B cell (primary cell): ENCODE measurements around the gene MGAT4C.

Experiments
- CTCF ChIP-seq: fragments of 200-600 bp; IDR thresholded peaks from one replicate; pipeline ENCODE4 v1.8.0; 2022; ENCODE audit warnings: antibody characterized with exemption, mild to moderate bottlenecking
- EZH2 ChIP-seq: IDR thresholded peaks from 2 replicates; pipeline ENCODE4 v1.6.1; 2012; ENCODE audit warnings: borderline replicate concordance, low read depth, mild to moderate bottlenecking, moderate library complexity, low read length; ENCODE audit not compliant: insufficient read depth, poor library complexity, severe bottlenecking

DNA sequence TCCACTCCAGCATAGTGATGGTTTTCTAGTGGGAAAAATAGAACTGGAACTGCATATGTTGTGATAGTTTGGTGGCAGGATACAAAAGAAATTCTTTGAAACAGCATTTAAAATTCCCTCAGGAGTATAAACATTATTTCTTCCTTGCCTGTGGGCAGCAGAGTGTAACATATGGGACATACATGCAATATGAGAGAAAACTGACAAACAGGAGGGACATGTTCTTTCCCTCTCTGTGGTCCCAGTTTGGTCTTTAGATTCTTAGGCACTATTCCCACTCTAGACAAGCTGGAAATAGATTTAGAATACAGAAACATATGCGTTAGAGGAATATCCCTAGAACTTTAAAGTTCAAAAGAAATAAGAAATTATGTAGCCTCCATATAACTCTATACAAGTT is 68.0 kb downstream of the MGAT4C start:
- TF ChIP-seq CTCF, result no peak
- TF ChIP-seq EZH2, result no peak
